Renal pelvis (tissue), 4 donors: ENCODE measurements around the gene ASMT. TPM values are rescaled to one million over a fixed set of nuclear protein-coding genes. Genes with fewer than 3 reads are reported as not detected.
"Not testable (repeated sequence)": the region's sequence is repeated elsewhere in the genome, so short reads cannot be mapped to it uniquely, and the experiment has no call there.

Experiments used
- DNase-seq: peaks from one replicate; pipeline ENCODE4 v3.0.0-alpha.2; 2013
- polyA plus RNA-seq, 3 donors: library from polyadenylated mRNA; unstranded; fragments of 120-200 nt; gene quantifications; one replicate each; pipeline ENCODE4 v1.2.1, GENCODE V29; 2013; ENCODE audit not compliant: insufficient read length in 3 of 3

The ASMT gene
- polyA plus RNA-seq, 3 donors: 0.09 to 0.53 TPM; not detected in 1

GRCh38 chrX:1597345-1598020 lies 17.4 kb upstream of the ASMT start:
- no peak for DNase-seq

GRCh38 chrX:1598021-1598875 lies 16.6 kb upstream of the ASMT start:
- DNase-seq: no peak

GRCh38 chrX:1598876-1599790 lies 15.7 kb upstream of the ASMT start:
- no peak for DNase-seq

- DNase-seq: no peak
Observed at GRCh38 chrX:1599791-1600405, 15.0 kb upstream of the ASMT start.

- no peak for DNase-seq
Observed at GRCh38 chrX:1600406-1601050, 14.3 kb upstream of the ASMT start.

GRCh38 chrX:1601051-1601767 lies 13.7 kb upstream of the ASMT start:
- no peak for DNase-seq

- no peak for DNase-seq
Observed at GRCh38 chrX:1601768-1602085, 13.1 kb upstream of the ASMT start.

GRCh38 chrX:1602299-1602698 lies 12.6 kb upstream of the ASMT start:
- no peak for DNase-seq

GRCh38 chrX:1606496-1606895 lies 8.4 kb upstream of the ASMT start:
- no peak for DNase-seq

GRCh38 chrX:1609311-1609710 lies 5.5 kb upstream of the ASMT start:
- DNase-seq: no peak

GRCh38 chrX:1609762-1610161 lies 5.1 kb upstream of the ASMT start:
- no peak for DNase-seq

- no peak for DNase-seq
Observed at GRCh38 chrX:1610166-1610565, 4.7 kb upstream of the ASMT start.

- DNase-seq: no peak
Observed at GRCh38 chrX:1610736-1611135, 4.1 kb upstream of the ASMT start.

- DNase-seq: no peak
Observed at GRCh38 chrX:1612641-1613286, 2.1 kb upstream of the ASMT start.

- DNase-seq: no peak
Observed at GRCh38 chrX:1618689-1619088, 3.8 kb downstream of the ASMT start.

GRCh38 chrX:1623691-1624090 lies 8.8 kb downstream of the ASMT start:
- DNase-seq: no peak

- not testable (repeated sequence) for DNase-seq
Observed at GRCh38 chrX:1624158-1624860, 9.4 kb downstream of the ASMT start.

GRCh38 chrX:1624861-1625215 lies 10.0 kb downstream of the ASMT start:
- not testable (repeated sequence) for DNase-seq

GRCh38 chrX:1629244-1629643 lies 14.4 kb downstream of the ASMT start:
- no peak for DNase-seq

GRCh38 chrX:1646009-1646408 lies 31.1 kb downstream of the ASMT start:
- DNase-seq: no peak
